Activated T-helper 2 cell treated with anti-CD3 and anti-CD28 coated beads, Interferon-gamma antibody, Interleukin-2, Interleukin-4, amounts not matched to agents 10 μg/mL and 5 μg/mL and 100 μg/mL, durations not matched to agents 14 hours and 24 hours and 36 hours (primary cell): ENCODE results near the gene NKX2-8. TPM values are rescaled to one million over a fixed set of nuclear protein-coding genes. Genes with fewer than 3 reads are reported as not detected.
"Not testable (repeated sequence)": the region's sequence is repeated elsewhere in the genome, so short reads cannot be mapped to it uniquely, and the experiment has no call there.

ENCODE experiments used
- DNase-seq: peaks from one replicate; pipeline ENCODE4 v3.0.0; 2021; ENCODE audit warnings: low spot score
- H3K27ac Mint-ChIP-seq: one replicate; pipeline ENCODE4 v1.8.0; 2021; ENCODE audit warnings: mixed read lengths
- H3K27me3 Mint-ChIP-seq: one replicate; pipeline ENCODE4 v1.8.0; 2021; ENCODE audit warnings: low read depth, mixed read lengths
- H3K36me3 Mint-ChIP-seq: one replicate; pipeline ENCODE4 v1.8.0; 2021; ENCODE audit warnings: low read depth, mixed read lengths
- H3K4me1 Mint-ChIP-seq: one replicate; pipeline ENCODE4 v1.8.0; 2021; ENCODE audit warnings: low read depth, mixed read lengths
- H3K4me3 Mint-ChIP-seq: one replicate; pipeline ENCODE4 v1.8.0; 2021; ENCODE audit warnings: low read depth, mild to moderate bottlenecking, moderate library complexity, mixed read lengths
- H3K9me3 Mint-ChIP-seq: one replicate; pipeline ENCODE4 v1.8.0; 2021; ENCODE audit warnings: mixed read lengths
- intact Hi-C: fragments of 100-400 bp; cut with micrococcal nuclease; formaldehyde crosslinking; loops from one replicate; pipeline ENCODE4 v1.15.1; 2023
- total RNA-seq: library from RNA; stranded (reverse); gene quantifications from 2 replicates; pipeline ENCODE4 v1.2.3, GENCODE V29; 2022

Gene NKX2-8
- total RNA-seq, 1 donor from 2014 or later, result not detected

DNA sequence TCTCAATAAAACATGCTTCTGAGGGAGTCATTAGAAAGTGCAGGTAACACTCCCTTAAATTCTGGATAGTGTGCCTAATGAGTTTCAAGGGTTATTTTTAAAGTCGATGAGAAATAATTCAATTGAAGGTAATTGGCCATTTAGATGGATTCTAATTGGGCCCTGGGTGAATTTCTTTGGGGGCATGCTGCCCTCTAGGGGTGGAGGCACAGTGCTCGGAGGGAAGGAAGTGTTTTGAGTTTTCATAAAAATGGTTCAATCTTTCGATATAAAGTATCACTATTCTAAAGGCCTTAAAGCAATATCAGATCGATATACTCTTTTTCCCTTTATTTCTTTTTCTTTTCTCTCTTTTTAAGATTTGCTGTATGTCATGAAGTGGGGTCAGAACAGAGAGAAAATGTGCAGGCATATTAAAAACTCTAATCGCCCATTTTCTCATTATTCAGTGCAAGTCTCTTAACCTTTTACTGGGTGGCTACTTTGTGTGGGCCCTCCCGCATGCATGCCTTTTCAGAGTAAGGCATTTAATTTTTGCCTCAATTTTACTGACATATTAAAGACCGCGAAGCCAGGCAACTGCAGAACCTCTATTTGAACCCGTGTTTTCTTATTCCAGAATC is 25.5 kb downstream of the NKX2-8 start:
- Mint-ChIP-seq H3K36me3 (no peaks in the 10 kb centered on the region), H3K4me3 (no peak overlapping the region), H3K27ac (no peak overlapping the region), H3K4me1 (no peaks in the 10 kb centered on the region), H3K27me3 (peaks cover 4% of the 10 kb centered on the region), H3K9me3 (no peaks in the 10 kb centered on the region)
- intact Hi-C loops, result loop anchor here (2.0 kb wide), 1 partner anchor 486 kb away; no protein-coding TSS in a partner anchor
- no peak for DNase-seq

DNA sequence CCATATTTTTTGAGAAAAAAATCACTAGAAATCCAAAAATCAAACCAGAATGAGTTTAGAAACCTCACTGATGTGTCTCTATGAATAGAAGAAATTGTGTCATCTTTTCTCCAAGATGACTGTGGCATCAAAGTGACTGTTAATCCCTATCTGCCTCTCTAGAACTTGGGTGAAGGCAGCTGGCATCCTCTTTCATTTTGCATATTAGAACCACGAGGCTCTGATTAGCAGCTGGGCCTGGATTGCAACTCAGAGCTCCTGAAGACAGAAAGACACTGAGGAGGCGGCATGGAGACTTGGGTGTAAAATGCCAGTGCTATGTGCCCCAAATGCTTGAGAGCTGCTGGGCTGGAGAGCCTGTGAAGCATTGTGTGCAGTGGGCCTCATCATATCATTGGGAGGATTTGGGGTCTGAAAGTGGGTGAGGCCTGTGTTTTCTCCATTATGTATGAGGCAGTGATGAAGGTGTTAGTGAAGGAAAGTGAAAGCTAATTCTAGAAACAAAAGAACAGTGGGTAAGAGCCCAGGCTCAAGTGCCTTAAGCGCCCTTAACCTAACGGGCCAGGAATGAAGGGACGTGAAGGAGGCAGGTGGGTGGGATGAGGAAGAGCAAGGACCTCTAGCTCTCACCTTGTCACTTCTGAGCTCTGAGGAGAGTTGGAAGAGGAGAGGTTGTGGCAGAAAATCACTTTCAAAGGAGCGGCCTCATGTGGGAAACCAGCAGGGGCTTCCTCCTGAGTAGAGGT is 26.2 kb downstream of the NKX2-8 start:
- no peak overlapping the region for H3K4me3 Mint-ChIP-seq
- no peaks in the 10 kb centered on the region for H3K36me3 Mint-ChIP-seq
- intact Hi-C loops, result loop anchor here (2.0 kb wide), 1 partner anchor 485 kb away; no protein-coding TSS in a partner anchor
- no peak overlapping the region for H3K27ac Mint-ChIP-seq
- H3K4me1 Mint-ChIP-seq, result no peaks in the 10 kb centered on the region
- peaks cover 2% of the 10 kb centered on the region for H3K27me3 Mint-ChIP-seq
- no peak for DNase-seq
- no peaks in the 10 kb centered on the region for H3K9me3 Mint-ChIP-seq

DNA sequence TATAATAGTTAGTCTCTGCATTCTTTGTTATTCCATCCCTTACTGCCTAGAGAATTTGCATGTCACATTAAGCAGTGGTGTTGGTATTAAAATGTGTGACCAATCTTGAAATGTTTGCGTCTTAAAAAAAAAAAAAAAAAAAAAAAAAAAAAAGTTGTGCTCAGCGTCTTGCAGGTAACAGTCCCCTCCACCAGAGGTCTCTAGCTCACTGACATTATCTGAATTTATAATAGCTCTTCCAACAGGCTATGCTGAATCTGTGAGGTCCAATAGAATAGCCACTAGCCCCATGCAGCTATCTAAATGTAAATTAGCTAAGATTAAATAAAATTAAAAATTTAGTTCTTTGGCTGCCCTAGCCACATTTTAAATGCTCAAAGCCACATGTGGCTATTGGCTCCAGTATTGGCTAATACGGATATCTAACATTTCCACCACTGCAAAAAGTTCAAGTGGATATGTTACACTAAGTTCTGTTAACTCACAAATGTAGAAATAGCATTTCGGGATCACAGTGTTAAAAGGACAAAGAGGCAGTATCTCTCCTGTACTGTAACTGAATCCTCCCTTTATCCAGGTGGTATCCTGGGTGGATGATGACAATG is 28.7 kb downstream of the NKX2-8 start:
- no peak overlapping the region for H3K4me3 Mint-ChIP-seq
- intact Hi-C loops, result loop anchor here (1.0 kb wide), 1 partner anchor 52 kb away; no protein-coding TSS in a partner anchor

DNA sequence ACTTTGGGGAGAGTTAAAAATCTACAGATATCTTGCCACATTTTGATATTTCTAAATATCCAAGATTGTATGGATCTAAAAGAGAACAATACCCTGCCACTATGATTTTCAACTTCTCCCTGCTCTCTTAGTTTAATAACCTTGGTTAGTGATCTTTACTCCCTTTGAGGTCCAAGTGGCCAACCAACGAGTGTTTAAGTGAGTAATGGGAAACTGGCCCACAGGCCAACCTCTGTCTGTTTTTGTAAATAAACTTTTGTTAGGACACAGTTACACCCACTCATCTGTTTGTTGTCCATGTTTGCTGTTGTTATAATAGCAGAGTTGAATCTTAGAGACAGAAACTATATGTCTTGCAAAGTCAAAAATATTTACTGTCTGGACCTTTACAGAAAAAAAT is 31.5 kb downstream of the NKX2-8 start:
- no peaks in the 10 kb centered on the region for H3K4me1 Mint-ChIP-seq
- H3K9me3 Mint-ChIP-seq, result no peaks in the 10 kb centered on the region
- no peaks in the 10 kb centered on the region for H3K27me3 Mint-ChIP-seq
- H3K27ac Mint-ChIP-seq, result no peak overlapping the region
- no peak for DNase-seq
- intact Hi-C loops, result no loop called here
- no peaks in the 10 kb centered on the region for H3K36me3 Mint-ChIP-seq
- no peak overlapping the region for H3K4me3 Mint-ChIP-seq

More for the DNA sequence above, 28.7 kb downstream of the NKX2-8 start:
- Mint-ChIP-seq H3K27ac (no peak overlapping the region), H3K4me1 (no peaks in the 10 kb centered on the region), H3K27me3 (no peaks in the 10 kb centered on the region), H3K36me3 (no peaks in the 10 kb centered on the region), H3K9me3 (no peaks in the 10 kb centered on the region)
- no peak for DNase-seq

DNA sequence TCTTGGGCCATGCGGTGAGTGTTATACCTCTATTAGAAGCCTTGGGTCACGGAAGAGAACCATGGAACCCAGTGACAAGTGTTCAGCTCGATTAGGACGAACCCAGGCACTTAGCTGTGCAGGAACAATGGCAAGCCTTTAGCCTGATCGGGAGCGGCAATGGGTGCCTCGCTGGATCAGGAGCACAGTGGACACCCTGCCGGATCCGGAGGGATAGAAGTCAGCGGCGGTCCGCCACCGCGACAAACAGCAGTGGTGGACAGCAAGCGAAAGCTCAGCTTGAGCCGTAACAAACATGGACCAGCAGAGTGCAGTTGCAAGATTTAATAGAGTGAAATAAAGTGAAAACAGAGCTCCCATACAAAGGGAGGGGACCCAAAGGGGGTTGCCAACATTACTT is 38.1 kb downstream of the NKX2-8 start:
- H3K9me3 Mint-ChIP-seq, H3K27ac Mint-ChIP-seq, H3K4me1 Mint-ChIP-seq, H3K27me3 Mint-ChIP-seq, DNase-seq, H3K4me3 Mint-ChIP-seq, H3K36me3 Mint-ChIP-seq, intact Hi-C loops: not testable (repeated sequence)

DNA sequence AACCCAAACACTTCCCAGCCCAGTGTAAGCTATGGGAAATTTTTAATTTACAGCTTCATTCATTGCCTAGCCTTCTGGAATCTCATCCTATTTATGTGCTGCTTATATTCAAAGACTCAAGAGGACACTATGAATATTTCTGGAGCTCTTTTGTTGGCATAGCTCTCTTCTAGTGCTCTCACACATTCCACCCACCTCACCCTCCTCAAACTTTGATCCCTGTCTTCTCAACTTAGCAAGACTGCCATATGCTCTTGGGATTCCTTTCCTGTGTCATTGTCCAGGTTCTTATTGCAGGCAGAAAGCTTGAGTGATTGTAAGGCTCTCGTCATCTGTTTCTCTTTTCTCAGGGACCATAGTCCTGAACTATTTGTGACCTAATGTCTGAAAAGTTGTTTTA is 44.4 kb downstream of the NKX2-8 start:
- H3K4me3 Mint-ChIP-seq, result no peak overlapping the region
- no peak overlapping the region for H3K27ac Mint-ChIP-seq
- no peaks in the 10 kb centered on the region for H3K4me1 Mint-ChIP-seq
- H3K9me3 Mint-ChIP-seq, result peaks cover 3% of the 10 kb centered on the region
- H3K27me3 Mint-ChIP-seq, result peaks cover 6% of the 10 kb centered on the region
- no peaks in the 10 kb centered on the region for H3K36me3 Mint-ChIP-seq
- intact Hi-C loops, result no loop called here
- no peak for DNase-seq

Other genes starting within 250 kb of the NKX2-8 start
- gene NKX2-1, start 62.4 kb downstream of the NKX2-8 start, total RNA-seq, result not detected in 2 replicates
- gene PAX9, start 79.2 kb upstream of the NKX2-8 start, total RNA-seq, result not detected in 2 replicates